Inferior parietal cortex (tissue), 1 donor: ENCODE data around the gene BICD2.
A peak's percentile ranks its signal among the peaks of the same experiment; 100 is the strongest.
"Not testable (repeated sequence)": the region's sequence is repeated elsewhere in the genome, so short reads cannot be mapped to it uniquely, and the experiment has no call there.

Source experiments
- DNase-seq: peaks from one replicate; pipeline ENCODE4 v3.0.0-alpha.2; 2016; ENCODE audit errors: extremely low spot score

BICD2 gene

GRCh38 chr9:92764381-92764987 lies at the start of gene BICD2:
BICD2 (minus strand) TSS chr9:92764833; CDS start chr9:92764744, 89 bp downstream.
- DNase-seq: no peak

DNA sequence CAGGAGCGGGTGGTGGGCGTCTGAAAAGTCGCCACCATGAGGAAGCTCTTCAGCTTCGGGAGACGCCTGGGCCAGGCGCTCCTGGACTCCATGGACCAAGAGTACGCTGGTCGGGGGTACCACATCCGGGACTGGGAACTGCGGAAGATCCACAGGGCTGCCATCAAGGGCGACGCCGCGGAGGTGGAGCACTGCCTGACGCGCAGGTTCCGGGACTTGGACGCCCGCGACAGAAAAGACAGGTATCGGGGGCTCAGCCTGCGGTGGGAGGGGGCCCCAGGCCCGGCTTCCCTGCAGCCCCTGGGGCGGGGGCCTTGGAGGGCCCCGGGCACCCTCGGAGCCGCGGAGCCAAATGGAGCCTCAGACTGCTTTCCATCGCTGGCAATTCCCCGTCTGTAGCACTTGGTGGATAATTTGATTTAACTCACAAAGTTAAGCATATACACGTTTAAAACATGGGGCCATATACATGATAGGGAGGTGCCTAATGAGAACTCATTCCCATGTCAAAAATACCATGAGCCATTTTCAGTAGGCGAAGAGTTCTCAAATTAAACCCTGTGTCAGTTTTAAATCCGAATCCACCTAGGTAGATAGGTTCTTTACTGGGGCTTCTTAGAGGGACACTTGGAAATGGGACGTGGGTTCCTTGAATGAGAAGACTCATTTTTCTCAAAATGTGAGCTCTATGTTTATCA lies 45.1 kb upstream of the BICD2 start:
- DNase-seq: not testable (repeated sequence)

GRCh38 chr9:92808726-92809451 lies 44.3 kb upstream of the BICD2 start:
- peak; percentile 20 for DNase-seq

DNA sequence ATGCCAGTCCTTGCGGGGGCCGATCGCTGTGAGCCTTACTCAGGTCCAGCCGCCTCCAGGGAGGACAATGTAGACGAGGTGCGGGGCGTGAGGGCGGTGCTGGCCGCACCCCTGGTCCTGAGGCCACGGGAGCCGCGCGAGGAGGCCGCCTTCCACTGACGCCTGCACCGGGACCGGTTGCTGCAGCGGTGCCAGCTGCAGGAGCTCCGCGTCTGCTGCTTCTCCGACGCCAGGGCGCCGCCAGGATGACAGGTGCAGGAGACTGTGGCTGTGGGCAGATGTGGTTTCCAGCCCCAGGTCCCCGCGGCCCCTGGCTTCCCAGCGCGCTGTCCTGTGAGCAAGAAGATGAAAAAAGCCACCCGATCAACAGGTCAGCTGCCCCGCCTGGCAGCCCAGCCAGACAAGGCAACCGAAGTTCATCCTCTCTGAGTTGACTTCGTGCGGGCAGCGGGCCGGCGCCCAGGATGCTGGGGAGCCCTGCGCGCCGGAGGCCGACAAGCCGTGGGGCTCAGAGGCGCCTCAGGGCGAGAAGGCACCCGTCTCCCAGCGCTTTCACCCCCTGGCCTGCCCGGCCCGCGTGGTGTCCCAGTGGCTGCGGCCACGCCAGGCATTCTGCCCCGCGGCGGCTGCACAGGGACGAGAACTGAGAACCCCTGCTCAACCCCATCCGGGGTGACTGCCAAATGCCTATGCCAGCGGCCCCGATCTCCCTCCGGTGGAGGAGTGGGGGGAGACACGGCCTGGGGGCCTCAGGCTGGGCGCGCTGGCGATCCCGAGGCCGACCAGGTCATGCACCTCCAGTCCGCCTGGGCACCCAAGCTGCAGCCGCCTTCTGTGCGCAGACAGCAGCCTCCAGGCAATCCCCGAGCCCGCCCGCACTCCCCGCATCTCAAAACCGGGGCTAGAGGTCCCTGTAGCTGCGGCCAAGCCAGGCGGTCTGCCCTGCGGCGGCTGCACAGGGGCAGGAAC lies 43.4 kb upstream of the BICD2 start:
- DNase-seq: no peak

GRCh38 chr9:92807031-92807756 lies 42.6 kb upstream of the BICD2 start:
- no peak for DNase-seq

DNA sequence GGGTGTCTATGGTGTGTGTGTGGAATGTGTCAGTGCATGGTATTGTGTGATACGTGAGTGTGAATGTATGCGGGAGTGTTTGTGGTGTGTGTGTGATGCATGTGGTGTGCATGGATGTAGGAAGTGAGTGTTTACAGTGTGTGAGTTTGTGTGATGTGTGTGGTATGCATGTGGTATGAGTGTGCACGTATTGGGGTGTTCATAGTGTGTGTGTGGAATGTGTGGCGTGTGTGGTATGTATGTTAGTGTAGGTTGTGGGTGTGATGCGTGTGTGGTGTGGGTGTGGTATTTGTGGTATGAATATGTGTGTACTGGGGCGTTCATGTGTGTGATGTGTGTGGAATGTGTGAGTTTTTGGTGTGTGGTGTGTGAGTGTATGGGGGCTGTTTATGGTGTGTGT lies 40.1 kb upstream of the BICD2 start:
- DNase-seq: no peak

DNA sequence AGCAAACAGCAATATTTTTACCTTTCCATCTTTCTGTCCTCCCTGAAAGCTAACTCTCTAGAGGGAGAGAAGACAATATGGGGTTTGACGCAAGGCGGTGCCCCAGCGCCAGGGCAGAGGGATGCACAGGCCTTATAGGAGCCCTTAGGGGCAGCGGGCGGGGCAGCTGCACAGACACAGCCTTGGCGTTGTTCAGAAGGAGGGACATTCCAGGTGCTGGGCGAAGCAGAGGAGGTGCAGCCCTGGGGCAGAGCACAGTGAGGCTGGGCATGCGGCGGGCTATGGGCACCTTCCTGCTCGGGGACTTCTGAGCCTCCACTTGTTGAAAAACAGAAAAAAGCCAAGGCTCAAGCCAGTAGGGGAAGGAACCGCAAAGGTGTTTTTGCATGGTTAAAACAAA lies 33.7 kb upstream of the BICD2 start:
- no peak for DNase-seq

- DNase-seq: not testable (repeated sequence)
Measured at GRCh38 chr9:92796337-92796804, 31.7 kb upstream of the BICD2 start.

- no peak for DNase-seq
Measured at GRCh38 chr9:92795598-92796336, 31.1 kb upstream of the BICD2 start.

DNA sequence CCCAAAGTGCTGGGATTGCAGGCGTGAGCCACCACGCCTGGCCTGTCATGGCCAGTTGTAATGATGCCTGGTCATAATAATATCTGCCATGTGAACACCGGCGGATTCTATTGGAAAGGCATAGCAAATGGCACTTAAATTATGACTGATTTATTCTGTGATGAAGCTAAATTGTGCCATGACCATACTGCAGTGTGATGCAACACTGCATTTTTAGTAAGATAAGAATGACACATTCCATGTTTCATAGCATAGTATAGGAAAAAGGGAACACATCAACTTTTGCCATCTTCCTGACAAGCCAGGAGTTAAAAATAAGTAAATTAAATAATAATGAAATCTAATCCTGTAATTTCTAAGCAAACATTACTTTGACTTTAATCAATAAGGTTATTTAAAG lies 30.4 kb upstream of the BICD2 start:
- DNase-seq: no peak

- DNase-seq: no peak
Measured at GRCh38 chr9:92794426-92794825, 29.8 kb upstream of the BICD2 start.

GRCh38 chr9:92790542-92791527 lies 26.2 kb upstream of the BICD2 start:
- DNase-seq: peak; percentile 92

GRCh38 chr9:92786298-92786697 lies 21.7 kb upstream of the BICD2 start:
- DNase-seq: no peak

DNA sequence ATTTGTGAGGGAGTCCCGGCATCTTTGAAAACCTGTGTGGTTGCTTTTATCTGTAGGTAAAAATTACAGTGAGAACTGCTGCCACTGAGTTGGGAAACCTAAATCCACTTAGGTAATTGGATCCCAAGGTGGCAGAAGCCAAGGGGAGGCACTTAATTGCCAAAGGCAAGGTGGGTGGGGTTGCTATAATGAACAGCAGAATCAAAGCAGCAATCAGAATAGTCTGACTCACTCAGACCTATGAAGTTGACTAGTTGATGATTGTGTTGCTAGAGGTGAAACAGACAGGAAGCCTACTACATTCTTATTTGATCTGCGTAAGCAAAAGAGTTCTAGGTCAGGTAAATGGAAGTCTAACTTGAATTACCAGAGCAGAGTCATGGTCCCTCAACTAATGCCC lies 17.3 kb upstream of the BICD2 start:
- no peak for DNase-seq

DNA sequence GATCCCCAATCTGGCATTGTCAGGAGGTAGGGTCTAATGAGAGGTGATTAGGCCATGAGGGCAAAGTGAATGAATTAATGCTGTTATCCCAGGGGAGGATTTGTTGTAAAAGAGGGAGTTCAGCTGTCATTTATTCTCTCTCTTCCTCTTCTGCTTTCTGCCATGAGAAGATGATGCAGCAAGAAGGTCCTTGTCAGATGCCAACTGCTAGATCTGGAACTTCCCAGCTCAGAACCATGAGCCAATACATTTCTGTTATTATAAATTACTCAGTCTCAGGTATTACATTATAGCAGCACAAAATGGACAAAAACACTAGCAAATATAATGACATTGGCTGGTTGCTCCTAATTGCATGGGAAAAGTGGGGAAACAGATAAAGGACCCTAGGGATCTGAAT lies 15.6 kb upstream of the BICD2 start:
- no peak for DNase-seq

GRCh38 chr9:92775466-92775865 lies 10.8 kb upstream of the BICD2 start:
- no peak for DNase-seq

- DNase-seq: no peak
Measured at GRCh38 chr9:92774274-92774673, 9.6 kb upstream of the BICD2 start.

GRCh38 chr9:92773810-92774209 lies 9.2 kb upstream of the BICD2 start:
- no peak for DNase-seq

DNA sequence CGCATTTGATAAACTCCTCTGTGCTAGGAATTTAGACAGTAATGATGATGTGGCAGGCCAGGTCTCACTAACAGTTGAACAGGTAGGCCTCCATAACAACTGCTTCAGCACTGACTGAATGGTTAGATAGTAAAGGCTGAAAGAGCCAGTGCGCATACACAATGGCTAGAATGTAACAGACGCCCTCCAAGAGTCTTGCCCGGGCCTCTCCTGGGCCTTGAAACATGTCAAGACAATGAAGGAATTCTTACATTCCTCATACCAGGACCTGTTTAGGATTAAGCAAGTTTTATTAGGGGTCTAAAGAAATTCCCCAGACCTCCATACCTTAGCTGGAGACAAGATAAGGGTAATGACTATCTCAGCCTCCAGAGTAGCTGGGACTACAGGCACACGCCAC lies 6.7 kb upstream of the BICD2 start:
- DNase-seq: no peak
